Measurements from ENCODE around the gene PPP1R37. TPM values are rescaled to one million over a fixed set of nuclear protein-coding genes. Genes with fewer than 3 reads are reported as not detected.
A peak's percentile ranks its signal among the peaks of the same experiment; 100 is the strongest.

Gene PPP1R37
- total and polyA plus RNA-seq, 2 of the 13 experiments (the other 11 are each of a cell fraction or from before 2014, with no cell fraction given), result 9.0 to 14.3 TPM

- TF ChIP-seq ZMAT5 (CRISPR knock-in tag; IDR thresholded peaks at IDR 0.05; ENCODE audit: borderline replicate concordance, low read depth) (no peak), CEBPB (IDR thresholded peaks at IDR 0.05; ENCODE audit: borderline replicate concordance, low read depth, low read length) (no peak), BCL6 (CRISPR knock-in tag; IDR thresholded peaks at IDR 0.05) (0 out of 2 replicates have a peak, but pooled peaks have one; percentile 8), ETV6 (CRISPR knock-in tag; conservative IDR thresholded peaks at IDR 0.05) (peak; percentile 88), FOXJ3 (CRISPR knock-in tag; IDR thresholded peaks at IDR 0.05; ENCODE audit: borderline replicate concordance) (peak; percentile 54; the same call in 1 of the 2 replicates), ZNF772 (CRISPR knock-in tag; IDR thresholded peaks at IDR 0.05) (no peak; the same call in 1 of the 2 replicates), CENPT (CRISPR knock-in tag; IDR thresholded peaks at IDR 0.05; ENCODE audit: low read depth) (peak; percentile 92), GATAD2A (CRISPR knock-in tag; IDR thresholded peaks at IDR 0.05) (peak; percentile 22; the same call in 1 of the 2 replicates), NR1H2 (CRISPR knock-in tag; IDR thresholded peaks at IDR 0.05; ENCODE audit: borderline replicate concordance, low read depth) (no peak), ZNF253 (CRISPR knock-in tag; IDR thresholded peaks at IDR 0.05; ENCODE audit: borderline replicate concordance) (peak; percentile 82; the same call in 1 of the 2 replicates), SAP130 (CRISPR knock-in tag; IDR thresholded peaks at IDR 0.05; ENCODE audit: low read depth) (peak; percentile 98), ZNF263 (CRISPR knock-in tag; IDR thresholded peaks at IDR 0.05) (peak; percentile 73), HNF1A (IDR thresholded peaks at IDR 0.05; ENCODE audit: low read depth) (no peak), HNF1A (CRISPR knock-in tag; IDR thresholded peaks at IDR 0.05; ENCODE audit: borderline replicate concordance) (peak; percentile 77; the same call in 1 of the 2 replicates), ZIK1 (CRISPR knock-in tag; IDR thresholded peaks at IDR 0.05; ENCODE audit: borderline replicate concordance, low read depth) (peak; percentile 93), ISL2 (CRISPR knock-in tag; IDR thresholded peaks at IDR 0.05) (peak; percentile 73), ZNF761 (CRISPR knock-in tag; conservative IDR thresholded peaks at IDR 0.05) (peak; percentile 98), ZNF878 (CRISPR knock-in tag; IDR thresholded peaks at IDR 0.05) (no peak; the same call in 1 of the 2 replicates), ZC3H13 (CRISPR knock-in tag; IDR thresholded peaks at IDR 0.05) (peak; percentile 90), ZBTB34 (CRISPR knock-in tag; IDR thresholded peaks at IDR 0.05) (peak; percentile 56; the same call in 1 of the 2 replicates), ZFAT (CRISPR knock-in tag; conservative IDR thresholded peaks at IDR 0.05) (peak; percentile 91), ZNF747 (CRISPR knock-in tag; IDR thresholded peaks at IDR 0.05; ENCODE audit: borderline replicate concordance) (no peak), ZNF563 (CRISPR knock-in tag; IDR thresholded peaks at IDR 0.05) (peak; percentile 95; the same call in 1 of the 2 replicates)
Measured at GRCh38 chr19:45079063-45079910, 13.7 kb upstream of the PPP1R37 start, which contains the start of gene GEMIN7 (continued).

Data from HepG2 (cell line).